Measurements from ENCODE around the gene BAG5.
"Not testable (repeated sequence)": the region's sequence is repeated elsewhere in the genome, so short reads cannot be mapped to it uniquely, and the experiment has no call there.

Gene BAG5

DNA sequence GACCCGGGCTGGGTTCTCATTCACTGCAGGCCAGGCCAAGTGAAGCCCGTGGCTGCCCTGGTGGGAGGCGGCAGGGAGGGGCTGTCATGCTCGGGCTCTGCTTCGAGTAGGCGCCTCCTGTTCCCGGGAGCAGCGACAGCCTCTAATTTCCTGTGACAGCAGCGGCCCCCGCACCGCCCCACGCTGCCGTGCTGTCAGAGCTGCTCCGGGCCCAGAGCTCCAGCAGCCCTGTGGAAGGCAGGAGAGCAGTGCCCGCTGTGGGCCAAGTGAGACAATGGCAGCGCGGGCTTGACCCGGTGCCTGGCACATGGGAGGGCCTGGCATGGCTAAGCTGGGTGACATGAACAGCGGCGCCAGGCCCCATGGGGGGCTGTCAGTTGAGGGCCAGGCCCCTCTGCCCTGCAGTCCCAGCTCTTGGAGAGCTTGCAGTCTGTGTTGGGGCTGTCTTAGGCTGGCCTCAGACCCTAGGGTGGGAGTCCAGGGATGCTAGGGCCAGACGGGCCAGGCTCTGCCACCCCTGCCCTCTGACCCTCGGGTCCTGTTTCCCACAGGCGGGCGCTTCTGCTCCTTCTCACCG is 28.4 kb downstream of the BAG5 start:
- no peak for DNase-seq

DNA sequence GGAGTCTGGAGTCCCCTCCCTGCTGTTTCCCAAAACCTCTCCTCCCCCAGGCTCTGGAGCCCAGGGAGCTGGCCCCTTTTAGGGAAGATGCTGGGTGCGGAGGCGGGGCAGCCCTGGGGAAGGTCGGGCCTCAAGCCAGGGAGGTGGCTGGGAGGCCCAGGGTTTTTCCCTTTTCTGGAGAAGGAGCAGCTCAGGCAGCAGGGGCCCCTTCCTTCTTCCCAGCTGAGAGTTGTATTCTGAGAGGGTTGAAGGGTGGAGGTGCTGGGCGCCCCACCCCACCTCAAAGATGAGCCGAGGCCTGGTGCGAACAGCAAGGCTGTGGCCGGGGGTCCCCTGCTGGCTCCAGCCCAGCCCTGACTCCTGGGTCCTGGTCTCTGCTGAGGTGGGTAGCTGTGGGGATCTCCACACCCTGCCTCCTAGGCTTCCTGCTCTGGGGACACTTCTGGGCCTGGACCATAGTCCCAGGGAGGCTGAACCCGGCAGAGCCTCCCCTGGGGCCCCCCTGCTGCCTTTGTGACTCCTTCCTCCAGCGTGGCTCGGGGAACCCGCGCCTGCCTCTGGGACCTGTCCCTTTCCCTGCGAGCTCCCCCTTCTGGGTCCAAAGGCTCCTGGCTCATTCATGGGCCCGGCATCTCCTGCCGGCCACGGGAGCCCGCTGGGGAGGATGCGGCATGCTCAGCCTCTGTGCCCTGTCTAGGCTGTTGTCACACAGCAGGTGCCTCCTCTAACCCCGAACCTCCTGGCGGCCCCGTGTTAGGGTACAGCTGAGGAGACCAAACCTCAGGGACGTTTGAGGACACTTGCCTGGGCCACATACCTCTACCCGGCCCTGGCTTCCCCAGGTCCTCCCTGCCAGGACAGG is 29.1 kb downstream of the BAG5 start:
- no peak for DNase-seq

DNA sequence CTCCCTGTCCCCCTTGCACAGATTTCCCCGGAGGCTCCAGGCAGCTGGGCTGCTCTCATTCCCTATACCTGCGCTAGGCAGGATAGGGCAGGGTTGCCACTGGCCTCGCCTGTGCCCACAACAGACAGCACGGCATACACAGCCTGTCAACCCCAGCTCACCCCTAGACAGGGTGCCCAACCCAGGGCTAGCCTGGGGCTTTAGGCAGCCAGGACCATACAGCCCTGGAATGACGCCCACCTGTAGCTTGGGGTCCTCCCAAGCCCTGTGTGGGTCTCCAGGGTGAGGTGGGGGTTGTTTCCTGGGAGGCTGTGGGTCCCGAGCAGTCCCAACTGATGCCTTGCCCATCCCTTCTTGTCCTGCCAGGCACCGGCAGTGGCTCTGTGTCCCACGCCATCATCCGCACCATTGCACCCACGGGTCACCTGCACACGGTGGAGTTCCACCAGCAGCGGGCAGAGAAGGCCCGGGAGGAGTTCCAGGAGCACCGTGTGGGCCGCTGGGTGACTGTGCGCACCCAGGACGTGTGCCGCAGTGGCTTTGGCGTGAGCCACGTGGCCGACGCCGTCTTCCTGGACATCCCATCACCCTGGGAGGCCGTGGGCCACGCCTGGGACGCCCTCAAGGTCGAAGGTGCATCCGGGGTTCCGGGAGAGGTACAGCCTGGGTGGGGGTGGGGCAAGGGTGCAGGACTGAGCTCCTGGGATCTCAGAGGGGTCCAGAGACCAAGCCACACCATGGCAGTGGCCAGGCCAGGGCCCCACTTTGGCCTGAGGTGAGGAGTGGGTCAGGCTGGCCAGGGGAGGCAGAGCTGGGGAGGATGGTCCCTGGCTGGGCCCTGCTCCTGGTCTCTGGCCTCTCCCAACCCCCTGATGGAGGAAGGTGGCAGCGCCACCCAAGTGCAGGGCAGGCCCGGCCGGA is 30.0 kb downstream of the BAG5 start:
- no peak for DNase-seq

DNA sequence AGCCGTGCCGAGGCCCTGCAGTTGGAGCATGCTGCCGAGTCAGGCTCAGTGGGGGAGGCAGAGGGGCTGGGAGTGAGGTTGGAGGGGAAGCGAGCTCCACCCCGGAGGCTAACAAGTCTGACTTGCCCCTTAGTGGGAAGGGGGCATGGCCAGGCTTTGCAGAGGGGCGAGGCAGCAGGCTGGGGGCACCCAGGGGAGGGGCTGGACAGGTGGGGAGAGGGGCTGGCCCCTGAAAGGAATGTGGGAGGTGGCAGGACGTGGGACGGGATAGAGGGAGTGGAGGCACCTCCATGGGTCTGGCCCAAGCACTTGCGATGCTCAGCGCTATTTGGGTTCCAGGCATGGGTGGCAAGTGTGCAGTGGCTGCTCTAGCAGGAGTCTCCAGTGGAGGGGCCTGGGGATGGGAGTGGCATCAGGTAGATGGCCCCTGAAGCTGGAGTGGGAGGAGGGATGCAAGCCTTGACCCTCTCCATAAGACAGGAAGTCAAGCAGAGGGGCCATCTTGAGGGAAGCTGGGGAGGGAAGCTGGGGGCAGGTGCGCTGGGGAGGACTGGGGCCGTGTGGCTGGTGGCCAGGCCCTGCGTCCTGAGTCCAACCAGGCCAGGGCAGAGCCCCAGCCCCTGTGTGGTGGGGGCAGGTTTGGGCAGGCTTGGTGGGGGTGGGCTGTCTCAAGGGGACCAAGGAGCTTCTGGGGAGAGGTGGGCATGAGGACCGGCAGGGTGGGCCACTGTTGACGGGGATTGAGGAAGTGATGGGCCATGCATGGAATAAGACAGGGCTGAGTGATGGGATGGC is 30.8 kb downstream of the BAG5 start:
- no peak for DNase-seq

DNA sequence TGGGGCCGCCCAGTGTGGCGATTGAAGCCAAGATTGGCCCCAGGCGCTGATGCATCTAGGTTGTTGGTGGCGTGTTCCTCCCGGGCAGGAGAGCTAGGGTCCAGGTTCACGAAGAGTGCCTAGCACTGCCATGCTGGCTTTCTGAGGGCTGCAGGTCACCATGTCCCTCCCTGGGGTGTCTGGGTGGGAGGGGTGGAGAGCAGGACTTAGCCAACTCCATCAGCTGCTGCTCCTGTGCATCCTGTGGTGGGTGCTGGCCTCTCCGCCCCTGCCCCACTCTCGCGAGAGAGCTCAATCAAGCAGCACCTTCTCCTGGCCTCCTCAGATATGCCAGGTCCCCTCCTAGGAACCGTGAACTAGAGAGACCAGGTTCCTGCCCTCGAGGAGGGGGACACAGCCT is 31.6 kb downstream of the BAG5 start:
- no peak for DNase-seq

DNA sequence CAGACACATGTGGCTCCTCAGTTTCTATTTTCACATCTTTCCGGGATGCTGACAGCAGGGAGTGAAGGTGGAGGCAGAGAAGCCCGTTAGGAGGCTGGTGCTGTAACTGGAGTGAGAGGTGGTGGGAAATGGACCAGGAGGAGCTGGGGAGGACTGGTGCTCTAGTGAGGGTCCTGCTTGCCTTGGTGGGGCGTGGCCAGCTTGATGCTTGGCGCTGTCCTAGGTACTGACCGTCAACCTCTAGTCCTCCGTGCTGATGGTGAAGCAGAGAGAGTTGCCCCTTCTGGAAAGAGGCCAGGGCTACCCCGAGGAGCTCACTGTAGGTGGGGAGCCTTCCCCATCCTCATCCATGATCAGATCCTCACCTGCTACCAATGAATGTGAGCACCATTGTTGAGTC is 32.1 kb downstream of the BAG5 start:
- no peak for DNase-seq

DNA sequence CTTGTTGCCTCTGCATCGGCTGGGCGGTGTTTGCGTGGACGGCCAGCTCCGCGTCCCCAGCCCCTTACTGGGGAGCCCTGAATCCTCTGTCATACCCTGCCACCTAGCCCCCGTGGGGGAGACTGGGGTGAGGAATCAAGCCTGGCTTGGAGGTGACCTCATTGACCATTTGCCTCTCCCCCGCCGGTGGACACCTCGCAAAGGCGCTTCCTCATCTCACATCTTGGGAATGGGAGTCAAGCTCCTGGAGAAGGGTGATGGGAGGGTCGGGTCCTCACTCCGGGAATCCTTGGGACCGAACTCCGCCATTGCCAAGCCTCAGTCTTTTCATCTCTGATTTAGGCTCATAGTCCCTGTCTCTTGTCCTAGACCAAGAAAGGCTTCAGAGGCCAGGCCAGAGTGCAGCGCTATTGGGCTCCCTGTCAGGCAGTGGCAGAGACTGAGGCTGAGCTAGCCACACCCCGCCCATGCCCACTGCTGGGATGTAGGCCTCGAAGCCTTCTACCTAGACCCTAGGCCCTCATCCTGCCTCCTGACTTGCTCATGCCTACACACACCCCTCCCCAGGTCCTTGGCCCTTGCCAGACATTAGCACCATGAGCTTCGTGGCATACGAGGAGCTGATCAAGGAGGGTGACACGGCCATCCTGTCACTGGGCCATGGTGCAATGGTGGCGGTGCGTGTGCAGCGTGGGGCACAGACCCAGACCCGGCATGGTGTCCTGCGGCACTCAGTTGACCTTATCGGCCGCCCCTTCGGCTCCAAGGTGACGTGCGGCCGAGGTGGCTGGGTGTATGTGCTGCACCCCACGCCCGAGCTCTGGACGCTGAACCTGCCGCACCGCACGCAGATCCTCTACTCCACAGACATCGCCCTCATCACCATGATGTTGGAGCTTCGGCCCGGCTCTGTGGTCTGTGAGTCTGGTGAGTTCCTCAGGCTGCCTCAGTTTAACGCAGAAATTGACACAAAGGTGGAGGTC is 32.8 kb downstream of the BAG5 start:
- DNase-seq: no peak

DNA sequence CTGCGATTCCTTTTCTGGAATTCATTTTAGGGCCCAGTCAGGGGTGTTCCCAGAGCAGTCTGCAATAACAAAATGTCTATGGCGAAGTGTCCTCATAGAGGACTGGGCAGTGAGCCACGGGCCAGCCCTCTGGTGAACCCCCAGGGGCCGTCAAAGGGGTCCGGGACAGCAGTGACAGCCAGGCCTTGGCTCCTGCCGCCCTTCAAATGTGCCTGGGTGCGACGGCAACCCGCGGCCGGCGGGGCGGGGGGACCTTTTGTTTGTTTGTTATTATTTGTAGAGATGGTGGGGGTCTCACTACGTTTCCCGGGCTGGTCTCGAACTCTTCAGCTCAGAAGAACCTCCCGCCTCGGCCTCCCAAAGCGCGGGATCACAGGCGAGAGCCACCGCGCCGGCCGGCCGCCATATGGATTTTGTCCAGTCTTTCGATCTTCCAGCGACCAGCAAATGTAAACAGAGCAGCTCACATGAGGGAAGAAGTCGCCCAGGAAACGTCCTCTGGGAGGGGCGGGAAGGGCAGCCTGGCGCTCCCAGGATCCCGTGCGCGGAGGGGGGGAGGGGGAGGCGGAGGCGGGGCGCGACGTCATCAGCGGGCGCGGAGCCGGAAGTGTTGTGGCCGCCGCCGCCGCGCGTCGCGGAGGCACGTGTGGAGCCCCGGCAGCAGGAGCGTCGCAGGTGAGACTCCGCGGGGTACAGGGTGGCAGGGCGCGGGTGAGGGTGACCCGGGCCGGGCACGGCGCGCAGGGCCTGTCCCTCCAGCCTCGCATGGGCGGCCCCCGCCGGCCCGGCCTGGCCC is 33.7 kb downstream of the BAG5 start, which contains the start of gene TRMT61A:
Gene TRMT61A (plus strand): TSS at position 610 of the 796 bp plus-strand sequence. CDS start 783 bp downstream, outside the sequence.
- DNase-seq: peak; percentile 85

DNA sequence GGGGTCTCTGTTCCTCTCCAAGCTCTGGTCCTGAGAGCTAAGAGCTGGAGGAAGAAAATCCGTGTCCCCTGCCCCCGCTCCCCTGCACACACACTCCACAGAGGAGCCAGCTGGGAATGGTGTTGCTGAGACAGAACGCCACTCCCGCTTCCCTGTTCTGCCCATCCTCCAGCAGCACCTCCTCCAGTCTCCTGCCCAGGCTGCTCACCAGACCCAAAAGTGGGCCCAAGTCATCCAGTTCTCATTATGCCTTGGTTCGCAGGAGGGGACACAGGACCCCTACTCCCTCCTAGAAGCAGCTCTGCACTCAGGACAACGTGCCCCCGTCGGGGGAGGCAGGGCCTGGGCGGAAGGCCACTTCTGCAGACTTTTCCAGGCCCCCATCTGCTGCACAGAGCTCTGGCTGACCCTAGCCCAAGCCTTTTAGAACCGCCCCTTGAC is 34.3 kb downstream of the BAG5 start:
- DNase-seq: no peak

DNA sequence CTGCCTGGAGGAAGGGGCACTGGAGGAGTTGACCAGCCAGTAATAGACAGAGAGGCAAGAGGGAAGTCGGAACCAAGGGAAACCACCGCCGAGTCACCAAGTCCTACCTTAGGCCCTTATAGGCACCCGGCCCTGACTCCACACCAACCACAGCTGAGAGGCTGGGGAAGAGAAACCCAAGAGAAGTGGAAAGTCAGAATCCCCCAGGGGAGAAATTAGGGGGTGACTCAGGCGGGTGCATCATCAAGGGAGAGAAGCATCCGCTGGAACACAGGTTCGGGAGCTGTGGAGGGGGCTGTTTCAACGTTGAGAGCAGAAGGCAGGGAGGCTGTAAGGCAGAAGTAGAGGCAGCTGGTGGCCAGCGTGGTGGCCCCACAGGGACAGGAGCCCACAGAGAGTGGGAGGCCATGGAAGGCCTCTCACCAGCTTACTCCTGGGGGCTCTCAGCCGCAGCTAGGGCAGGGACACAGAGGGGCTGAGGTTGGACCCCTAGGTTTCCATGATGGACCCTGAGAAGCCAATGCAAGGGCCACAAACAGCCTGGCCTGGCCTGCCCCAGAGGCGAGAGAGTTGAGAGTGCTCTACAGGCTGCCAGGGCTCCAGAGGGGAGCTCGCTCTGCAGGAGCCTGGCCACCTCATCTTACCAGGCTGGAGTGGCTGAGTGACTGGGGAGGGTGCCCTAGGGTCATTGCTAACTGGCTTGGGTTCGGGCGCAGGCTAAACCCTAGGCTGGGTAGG is 34.9 kb downstream of the BAG5 start:
- DNase-seq: no peak

DNA sequence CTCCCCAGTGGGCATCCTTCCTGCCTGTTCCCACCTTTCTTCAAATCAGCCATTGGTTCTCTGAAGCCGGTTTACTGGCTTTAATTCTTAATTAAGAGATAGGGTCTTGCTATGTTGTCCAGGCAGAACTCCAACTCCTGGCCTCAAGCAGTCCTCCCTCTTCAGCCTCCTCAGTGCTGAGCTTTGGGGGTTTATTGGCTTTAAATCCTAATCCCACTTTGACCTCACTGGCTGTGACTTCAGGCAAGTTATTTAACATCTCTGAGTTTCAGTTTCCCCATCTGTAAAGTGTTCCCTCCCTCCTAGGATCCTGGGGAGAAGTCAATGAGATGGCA is 35.6 kb downstream of the BAG5 start:
- DNase-seq: no peak

DNA sequence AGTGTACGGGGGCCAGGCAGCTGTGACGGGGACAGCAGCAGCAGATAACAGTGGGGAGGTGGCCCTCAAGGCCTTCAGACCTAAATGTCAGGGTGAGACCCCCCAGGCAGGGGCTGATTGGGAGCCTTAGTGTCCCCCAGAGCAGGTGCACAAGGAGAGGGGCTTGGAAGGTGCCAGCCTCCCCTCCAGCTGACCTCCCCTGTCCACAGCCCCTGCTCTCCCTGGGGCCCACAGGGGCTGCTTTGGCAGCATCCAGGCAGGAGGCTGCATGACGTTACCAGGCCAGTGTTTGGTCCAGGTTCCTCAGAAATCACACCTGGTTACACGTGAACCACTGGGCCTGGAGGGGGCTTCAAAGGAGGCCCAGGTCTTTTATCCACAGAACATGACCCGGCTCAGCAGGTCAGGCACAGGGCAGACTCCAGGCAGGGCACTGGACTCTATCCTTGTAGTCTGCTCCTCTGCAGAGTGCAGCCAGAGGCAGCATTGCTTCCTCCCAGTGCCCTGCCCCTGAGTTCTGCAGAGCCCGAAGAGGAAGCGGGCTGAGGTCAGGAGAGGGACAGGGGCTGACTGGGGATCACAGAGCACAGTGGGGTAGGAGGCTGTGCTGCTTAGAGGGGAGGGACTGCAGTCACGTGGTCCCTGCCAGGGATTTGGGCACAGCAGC is 36.1 kb downstream of the BAG5 start:
- no peak for DNase-seq

DNA sequence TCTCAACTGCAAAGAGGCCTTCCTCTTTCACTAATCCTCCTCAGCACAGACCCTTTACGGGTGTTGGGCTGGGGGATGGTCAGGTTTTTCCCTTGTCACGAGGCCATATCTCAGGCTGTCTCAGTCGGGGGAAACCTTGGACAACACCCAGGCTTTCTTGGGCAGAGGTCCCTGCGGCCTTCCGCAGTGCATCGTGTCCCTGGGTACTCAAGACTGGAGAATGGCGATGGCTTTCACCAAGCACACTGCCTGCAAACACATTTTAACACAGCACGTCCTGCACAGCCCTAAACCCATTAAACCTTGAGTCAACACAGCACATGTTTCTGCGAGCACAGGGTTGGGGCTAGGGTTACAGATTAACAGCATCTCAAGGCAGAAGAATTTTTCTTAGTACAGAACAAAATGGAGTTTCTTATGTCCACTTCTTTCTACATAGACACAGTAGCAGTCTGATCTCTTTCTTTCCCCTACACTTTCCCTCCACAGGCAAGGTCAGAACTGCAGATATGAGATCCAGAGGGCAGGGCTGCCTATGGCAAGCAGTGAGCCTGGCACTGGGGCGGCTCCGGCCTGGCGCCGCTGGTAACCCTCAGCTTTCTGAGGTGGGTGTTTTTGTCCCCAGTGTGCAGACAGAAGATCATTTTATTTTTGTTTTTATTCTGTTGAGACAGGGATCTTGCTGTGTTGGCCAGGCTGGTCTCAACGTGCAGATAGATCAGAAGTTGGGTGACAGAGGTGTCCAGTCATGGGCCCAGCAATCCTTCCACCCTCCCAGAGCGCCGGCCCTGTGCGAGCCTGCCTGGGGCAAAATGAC is 36.8 kb downstream of the BAG5 start:
- DNase-seq: not testable (repeated sequence)

DNA sequence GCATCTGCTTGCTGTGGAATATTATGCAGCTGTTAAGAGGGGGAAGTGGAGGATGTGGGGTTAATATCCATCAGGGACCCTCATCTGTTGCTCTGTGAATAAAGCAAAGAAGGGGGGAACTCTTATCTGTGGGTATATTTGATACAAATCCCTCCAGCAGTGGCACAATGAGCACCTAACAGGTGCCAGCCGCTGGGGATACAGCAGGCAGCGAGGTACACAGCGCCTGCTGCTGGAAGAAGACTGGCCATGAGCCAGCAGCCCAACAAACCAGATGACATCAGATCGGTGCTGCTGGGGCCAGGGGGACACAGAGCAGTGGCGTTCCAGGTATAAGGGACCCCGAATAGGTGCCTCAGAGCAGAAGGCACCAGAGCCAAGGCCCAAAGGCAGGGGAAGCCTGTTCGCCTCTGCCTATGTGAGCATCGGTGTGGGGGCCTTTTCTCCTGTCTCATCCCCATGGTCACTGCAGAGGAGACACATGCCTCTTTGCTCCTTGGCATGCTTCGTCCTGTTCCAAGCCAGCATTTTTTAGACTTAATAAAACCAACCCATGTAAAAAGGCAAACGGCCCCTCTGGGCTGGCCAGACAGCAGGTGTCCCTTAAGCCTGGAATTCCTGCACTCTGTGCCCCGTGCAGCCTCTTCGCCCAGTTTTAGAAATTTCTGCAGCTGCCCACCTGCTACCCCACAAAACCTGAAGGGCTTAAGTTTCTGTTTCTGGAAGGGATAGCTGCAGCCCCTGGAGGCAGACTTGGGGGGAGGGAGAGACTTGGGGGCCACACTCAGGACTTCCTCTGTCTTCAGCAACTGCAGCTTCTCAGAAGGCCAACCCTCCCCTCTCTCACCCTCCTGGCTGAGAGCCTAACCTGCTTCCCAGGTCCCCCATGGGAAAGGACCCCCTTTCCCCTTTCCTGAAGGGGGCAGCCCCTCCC is 38.2 kb downstream of the BAG5 start:
- no peak for DNase-seq

DNA sequence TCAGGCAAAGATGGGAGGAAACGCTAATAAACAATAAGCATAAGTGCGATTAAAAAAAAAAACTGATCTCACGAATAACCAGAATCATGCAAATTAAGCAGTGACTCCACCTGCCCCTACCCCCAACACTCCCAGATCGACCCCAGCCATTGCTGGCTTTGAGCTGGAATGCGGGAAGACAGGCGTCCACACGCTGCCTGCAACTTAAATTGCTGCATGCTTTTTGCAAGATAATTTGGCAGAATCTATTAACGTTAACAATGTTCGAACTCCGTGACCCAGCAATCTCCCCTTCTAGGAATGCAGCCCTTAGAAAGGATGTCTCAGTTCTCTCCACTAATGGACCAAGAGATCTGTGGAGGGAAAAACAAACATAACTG is 38.9 kb downstream of the BAG5 start:
- DNase-seq: no peak

DNA sequence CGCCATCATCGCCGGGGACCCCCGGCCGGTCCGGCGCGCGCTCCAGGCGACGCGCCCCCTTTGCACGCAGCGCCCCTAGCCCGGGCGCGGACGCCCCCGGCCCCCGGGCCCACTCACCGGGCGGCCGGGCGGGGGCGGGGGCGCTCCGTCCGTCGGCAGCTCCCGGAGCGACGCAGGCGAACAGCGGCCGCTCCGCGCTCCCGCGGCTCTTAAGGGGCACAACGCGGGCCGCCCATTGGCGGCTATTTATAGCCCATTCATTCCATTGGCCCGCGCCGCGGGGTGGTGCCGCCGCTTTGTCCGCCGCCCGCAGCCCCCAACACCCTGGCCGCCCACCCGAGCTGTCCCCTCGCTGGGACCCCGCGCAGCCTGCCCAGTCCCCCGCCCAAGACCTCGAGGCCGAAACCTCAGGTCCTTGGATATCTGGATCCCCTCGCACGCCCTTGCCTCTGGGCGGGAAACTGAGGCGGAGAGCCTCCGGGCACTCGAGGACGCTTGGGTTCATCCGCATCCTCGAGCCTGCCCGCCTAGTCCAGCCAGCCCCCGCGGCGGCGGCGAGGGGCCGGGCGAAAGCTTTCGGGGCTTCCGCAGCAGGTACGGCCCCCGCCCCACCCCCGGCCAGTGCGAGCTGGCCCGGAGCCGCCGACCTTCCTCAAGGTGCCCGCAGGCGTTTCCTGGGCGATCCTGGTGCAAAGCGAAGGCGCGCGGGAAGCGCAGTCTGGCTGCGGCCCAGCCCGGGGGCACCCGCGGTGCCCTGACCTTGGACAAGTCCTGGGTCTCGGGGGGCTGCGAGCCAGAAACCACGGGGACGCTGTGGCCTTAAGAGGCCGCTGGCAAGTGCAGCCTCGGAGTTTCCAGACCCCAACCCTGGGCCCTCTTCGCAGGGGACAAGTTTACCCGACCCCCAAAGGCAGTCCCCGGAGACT is 39.5 kb downstream of the BAG5 start, which contains the start of gene CKB:
Gene CKB (minus strand): TSS at position 182 of the 926 bp plus-strand sequence. CDS start 337 bp downstream, outside the sequence.
- DNase-seq: peak; percentile 42

Measured in CD4-positive, alpha-beta T cell treated with Interleukin-17A for 1 hour (primary cell).